HuH-7 (cell line): ENCODE measurements around the gene KLF13.

Experiments used
- DNase-seq: peaks from one replicate; pipeline ENCODE4 v3.0.0; 2011; ENCODE audit warnings: low spot score

The KLF13 gene

GRCh38 chr15:31383139-31383538 lies 56.5 kb downstream of the KLF13 start:
- no peak for DNase-seq

- DNase-seq: no peak
These were observed 57.9 kb downstream of the KLF13 start for GRCh38 chr15:31384568-31384967.

- no peak for DNase-seq
These were observed 59.1 kb downstream of the KLF13 start for GRCh38 chr15:31385736-31386135.

- DNase-seq: no peak
These were observed 60.5 kb downstream of the KLF13 start for GRCh38 chr15:31387092-31387478.

GRCh38 chr15:31387479-31388118 lies 61.0 kb downstream of the KLF13 start:
- no peak for DNase-seq

GRCh38 chr15:31389576-31389975 lies 62.9 kb downstream of the KLF13 start:
- DNase-seq: no peak

GRCh38 chr15:31390029-31390428 lies 63.4 kb downstream of the KLF13 start:
- DNase-seq: no peak

- no peak for DNase-seq
These were observed 64.3 kb downstream of the KLF13 start for GRCh38 chr15:31390777-31391486.

GRCh38 chr15:31391687-31392671 lies 65.3 kb downstream of the KLF13 start:
- peak; percentile 68 for DNase-seq

GRCh38 chr15:31392761-31393401 lies 66.2 kb downstream of the KLF13 start:
- no peak for DNase-seq

GRCh38 chr15:31393444-31394091 lies 66.9 kb downstream of the KLF13 start:
- DNase-seq: no peak

- DNase-seq: peak; percentile 70
These were observed 70.4 kb downstream of the KLF13 start for GRCh38 chr15:31396881-31397560.

GRCh38 chr15:31397851-31398661 lies 71.4 kb downstream of the KLF13 start:
- no peak for DNase-seq

- DNase-seq: no peak
These were observed 72.2 kb downstream of the KLF13 start for GRCh38 chr15:31398677-31399301.

- no peak for DNase-seq
These were observed 73.0 kb downstream of the KLF13 start for GRCh38 chr15:31399544-31400171.

GRCh38 chr15:31400222-31400927 lies 73.7 kb downstream of the KLF13 start:
- no peak for DNase-seq

GRCh38 chr15:31401282-31401681 lies 74.6 kb downstream of the KLF13 start:
- DNase-seq: no peak

GRCh38 chr15:31402003-31402402 lies 75.4 kb downstream of the KLF13 start:
- no peak for DNase-seq
